Measurements from ENCODE around the gene GRIN3B. TPM values are rescaled to one million over a fixed set of nuclear protein-coding genes. Genes with fewer than 3 reads are reported as not detected.

Gene GRIN3B
- total and polyA plus RNA-seq, 2 of the 8 experiments (the other 6 are each of a cell fraction or from before 2014, with no cell fraction given) = 0.45 to 1.0 TPM

GRCh38 chr19:990746-991145 lies 9.5 kb upstream of the GRIN3B start:
- H3K18ac ChIP-seq (ENCODE audit: extremely low read depth, low read length) = no peak overlapping the region
- H3K27me3 ChIP-seq (replicated peaks in 1 of 4; ENCODE audit: control insufficient read depth in 3 of 4, extremely low read depth in 1 of 4, insufficient read depth in 3 of 4, low read length in 3 of 4) = no peaks in the 10 kb centered on the region
- H3K23me2 ChIP-seq (ENCODE audit: low read depth, low read length) = no peaks in the 10 kb centered on the region
- no peak overlapping the region for H3K23ac ChIP-seq (ENCODE audit: insufficient read length)
- ChIA-PET CTCF (ENCODE audit: partially characterized antibody) (interaction anchor here (1.2 to 2.3 kb wide), 3 partner anchors 15 to 68 kb away, joined by 3 to 5 read pairs (median 5); no protein-coding TSS in a partner anchor), POLR2A (ENCODE audit: partially characterized antibody) (interaction anchor here (0.9 to 1.5 kb wide), 6 partner anchors 9 to 278 kb away, joined by 3 to 9 read pairs (median 4); partner anchors contain the start of genes CIRBP and CNN2)
- no peak overlapping the region for H3K56ac ChIP-seq (replicated peaks; ENCODE audit: insufficient read length, low read depth, low read length)
- WGBS, 2 experiments (ENCODE audit: extremely low coverage in 1 of 2, insufficient coverage in 1 of 2, insufficient read length in 1 of 2, insufficient replicate concordance in 2 of 2, low coverage in 1 of 2, low lambda C conversion rate in 2 of 2, missing lambda C conversion rate in 1 of 2) = 96% methylated on average over 23 of the region's 23 CpGs; no CpG with 5 or more reads in 1 of the 2 experiments
- H2AFZ ChIP-seq (ENCODE audit: low read length) = no peak overlapping the region
- no peak overlapping the region for H2BK15ac ChIP-seq (ENCODE audit: low read length)
- no peak overlapping the region for H4K91ac ChIP-seq (replicated peaks; ENCODE audit: insufficient read length, low read length)
- H2AK5ac ChIP-seq (ENCODE audit: low read depth, low read length) = no peak overlapping the region
- no peaks in the 10 kb centered on the region for H3K9me3 ChIP-seq (ENCODE audit: insufficient read depth in 2 of 2, low read depth in 1 of 2, low read length in 1 of 2)
- no peak overlapping the region for H2BK5ac ChIP-seq (ENCODE audit: low read depth, low read length)
- no peak overlapping the region for H3K9ac ChIP-seq (replicated peaks in 1 of 4; ENCODE audit: extremely low read depth in 1 of 4, low read depth in 3 of 4, low read length in 3 of 4)
- H3K4me2 ChIP-seq (ENCODE audit: insufficient read depth in 1 of 2, low read depth in 2 of 2, low read length in 2 of 2) = no peak overlapping the region
- H2BK120ac ChIP-seq (replicated peaks; ENCODE audit: low read depth, low read length) = no peak overlapping the region
- DNase-seq (ENCODE audit: low read depth in 1 of 2, low spot score in 2 of 2) = no peak
- TF ChIP-seq KDM1A (IDR thresholded peaks at IDR 0.05; ENCODE audit: borderline replicate concordance, low read length) (no peak), SIX5 (IDR thresholded peaks at IDR 0.05; ENCODE audit: low read depth, low read length) (no peak), SP4 (IDR thresholded peaks at IDR 0.05; ENCODE audit: low read length) (no peak), RFX5 (IDR thresholded peaks at IDR 0.05; ENCODE audit: borderline replicate concordance, low read depth, low read length) (no peak), GTF2F1 (IDR thresholded peaks at IDR 0.05; ENCODE audit: borderline replicate concordance, low read depth, low read length) (no peak), SP1 (IDR thresholded peaks at IDR 0.05; ENCODE audit: low read depth, low read length) (no peak), ATF2 (IDR thresholded peaks at IDR 0.05; ENCODE audit: low read length) (no peak), RXRA (IDR thresholded peaks at IDR 0.05; ENCODE audit: insufficient read depth, low read depth, low read length) (no peak), POU5F1 (IDR thresholded peaks at IDR 0.05; ENCODE audit: low read depth, low read length) (no peak), MAFK (IDR thresholded peaks at IDR 0.05; ENCODE audit: low read depth, low read length) (no peak), TCF12 (IDR thresholded peaks at IDR 0.05; ENCODE audit: low read depth, low read length) (no peak), GABPA (IDR thresholded peaks at IDR 0.05; ENCODE audit: borderline replicate concordance, insufficient read depth, low read length) (no peak)
- peaks cover 9 to 23% of the 10 kb centered on the region in 2 experiments for H4K20me1 ChIP-seq (replicated peaks in 1 of 2; ENCODE audit: control insufficient read depth in 1 of 2, insufficient read depth in 2 of 2, low read length in 2 of 2)
- H3K4ac ChIP-seq (replicated peaks; ENCODE audit: insufficient read length, low read depth, low read length) = no peak overlapping the region
- no peak overlapping the region for H4K8ac ChIP-seq (ENCODE audit: extremely low read depth, insufficient read depth, low read length)
- H3K27ac ChIP-seq (ENCODE audit: low read depth, low read length) = no peak overlapping the region
- no peak overlapping the region for H4K5ac ChIP-seq (ENCODE audit: insufficient read length, low read depth, low read length)
- 0 out of 4 replicates have a peak, but pooled peaks cover 0 to 6% of the 10 kb centered on the region in 2 experiments for H3K79me2 ChIP-seq (ENCODE audit: control insufficient read depth in 1 of 2, insufficient read depth in 2 of 2, low read length in 2 of 2)
- H3K36me3 ChIP-seq (ENCODE audit: control insufficient read depth in 2 of 4, insufficient read depth in 4 of 4, low read length in 3 of 4) = peaks cover 7 to 39% (median 22%) of the 10 kb centered on the region in 4 experiments; a peak in 6 of 8 replicates
- peaks cover 2% of the 10 kb centered on the region; the same call in 1 of the 2 replicates for H3K79me1 ChIP-seq (ENCODE audit: low read depth, low read length)
- no peak for FAIRE-seq
- H2BK20ac ChIP-seq (ENCODE audit: low read length) = no peak overlapping the region
- no peak overlapping the region for H3K14ac ChIP-seq (ENCODE audit: insufficient read length)
- peaks cover 0 to under 1% (median under 1%) of the 10 kb centered on the region in 4 experiments; a peak in 2 of 7 replicates for H3K4me1 ChIP-seq (replicated peaks in 1 of 4; ENCODE audit: control insufficient read depth in 3 of 4, insufficient read depth in 4 of 4, low read length in 3 of 4)
- H3K4me3 ChIP-seq (ENCODE audit: extremely low read depth in 1 of 4, insufficient read depth in 2 of 4, low read depth in 3 of 4, low read length in 4 of 4) = no peak overlapping the region
- H2BK12ac ChIP-seq (ENCODE audit: low read depth, low read length) = no peak overlapping the region

All from H1 (cell line).